Amniotic epithelial cell (primary cell): ENCODE measurements around the gene SLC9A2.

Experiments used
- DNase-seq: peaks from one replicate; pipeline ENCODE4 v3.0.0-alpha.2; 2010; ENCODE audit warnings: low read depth

The SLC9A2 gene

DNA sequence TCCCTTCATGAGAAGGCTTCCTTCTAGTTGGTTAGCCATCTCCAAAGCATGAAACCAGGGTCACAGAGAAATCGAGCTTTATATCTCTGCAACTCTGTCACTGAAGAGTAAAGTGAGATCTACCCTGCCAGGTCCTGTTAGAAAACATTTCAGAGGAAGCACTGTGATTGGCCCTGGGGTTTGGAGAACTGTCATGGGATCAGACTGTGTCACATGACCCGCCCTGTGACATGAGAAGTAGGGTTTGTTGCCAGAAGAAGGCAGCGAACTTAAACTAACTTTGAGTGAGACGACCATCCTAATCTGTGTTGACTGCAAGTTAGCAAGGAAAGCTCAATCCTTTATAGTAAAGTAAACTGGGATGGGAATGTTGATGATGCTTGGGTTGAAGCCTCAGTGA, 55.5 kb downstream of the SLC9A2 start:
- no peak for DNase-seq

DNA sequence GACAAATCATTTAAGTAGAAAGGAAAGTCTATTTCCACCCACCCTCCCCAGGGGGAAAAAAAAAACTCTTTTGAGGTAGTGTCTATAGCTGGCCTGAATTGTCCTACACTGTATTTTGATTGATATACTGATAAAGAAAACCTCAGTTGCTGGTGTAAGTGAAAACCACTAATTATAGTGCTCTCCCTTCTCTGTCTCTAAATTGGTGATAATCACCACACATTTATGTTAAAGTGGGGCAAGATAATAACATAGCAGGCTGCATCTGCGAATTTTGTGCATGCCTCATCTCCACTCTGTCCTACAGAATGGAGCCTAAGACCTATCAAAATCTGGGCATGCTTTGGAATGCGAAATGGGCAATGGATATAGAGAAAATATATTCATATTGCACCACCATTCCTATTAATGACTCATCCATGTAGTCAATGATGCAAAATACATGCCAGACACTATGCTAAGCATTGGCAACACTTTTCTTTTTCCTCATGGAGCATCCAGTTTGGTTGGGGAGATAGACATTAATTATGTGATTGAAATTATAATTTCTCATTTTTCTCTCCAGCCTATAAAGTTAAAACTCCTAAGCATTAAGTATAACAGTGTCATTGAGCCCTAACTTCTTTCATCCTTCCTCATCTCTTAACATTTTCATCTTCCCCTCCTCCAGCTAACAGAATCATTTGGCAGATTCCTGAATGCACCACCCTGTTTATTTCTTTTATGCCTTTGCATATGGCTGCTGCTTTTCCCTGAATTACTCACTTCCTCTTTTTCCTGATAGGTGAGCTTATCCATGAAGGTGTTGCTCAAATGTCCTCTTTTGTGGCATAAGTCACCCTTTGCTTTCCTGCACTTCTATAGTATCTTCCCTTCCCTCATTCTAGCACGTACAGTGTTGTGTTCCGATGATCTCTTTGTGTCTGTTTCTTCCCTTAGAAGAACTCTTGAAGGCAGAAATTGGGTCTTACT, 58.2 kb downstream of the SLC9A2 start:
- peak; percentile 5 for DNase-seq

DNA sequence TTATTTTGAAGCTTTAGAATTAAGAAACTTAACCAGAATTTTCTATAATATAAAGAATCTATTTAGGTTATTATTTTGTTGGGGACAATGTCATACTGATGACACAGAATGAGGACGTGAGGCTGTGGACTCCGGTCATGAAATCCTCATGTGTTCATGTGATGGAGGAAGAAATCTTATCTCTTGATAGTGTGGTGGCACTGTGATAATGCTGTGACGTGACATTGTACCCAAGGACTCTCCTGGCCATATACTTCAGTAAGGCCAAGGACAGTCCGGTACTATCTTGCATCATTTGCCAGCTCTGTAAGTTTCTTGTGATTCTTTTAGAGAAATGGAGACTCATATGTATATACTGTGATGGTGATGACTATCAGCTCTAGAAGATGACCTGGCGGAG, 59.1 kb downstream of the SLC9A2 start:
- no peak for DNase-seq

DNA sequence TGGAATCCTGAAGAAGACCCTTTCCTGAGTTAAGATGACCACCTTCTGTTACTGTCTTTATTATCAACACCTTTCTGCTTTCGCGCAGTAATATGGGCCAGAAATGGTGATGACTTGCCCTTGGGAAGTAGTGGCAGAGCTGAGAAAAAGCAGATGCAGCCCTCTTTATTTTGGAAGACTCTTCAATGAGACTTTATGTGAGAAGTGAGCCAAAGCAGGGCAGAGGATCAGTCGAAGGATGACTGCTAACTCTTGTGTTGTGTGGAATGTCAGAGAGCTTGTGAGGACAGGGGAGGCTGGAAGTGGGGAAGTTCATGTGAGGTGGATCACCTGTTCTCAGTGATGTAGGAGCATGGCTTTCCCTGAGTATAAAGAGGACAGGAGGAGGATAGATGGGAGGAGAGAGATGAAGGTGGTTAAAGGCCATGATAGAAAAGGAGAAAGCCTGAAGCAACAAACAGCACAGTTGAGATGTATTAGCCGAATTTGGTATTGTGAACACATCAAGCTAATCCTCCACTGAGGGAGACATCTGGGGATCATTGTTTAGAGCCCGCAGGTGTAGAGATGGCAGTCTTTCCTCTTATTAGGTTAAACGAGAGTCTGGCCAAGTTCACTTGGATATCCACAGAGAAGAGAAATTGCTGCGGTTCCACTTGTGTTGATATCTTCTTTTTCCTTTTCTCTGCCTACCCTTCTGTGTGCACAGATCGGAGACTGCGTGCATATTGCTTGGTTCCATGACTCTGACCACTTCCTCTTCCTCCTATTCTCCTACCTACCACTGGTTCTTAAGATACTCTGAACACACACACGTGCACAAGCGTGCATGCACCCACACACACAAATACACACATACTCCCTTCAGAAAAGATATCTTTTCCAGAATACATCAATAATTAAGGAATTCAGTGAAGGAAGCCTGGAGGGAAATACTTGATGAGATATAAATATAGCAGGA, 67.4 kb downstream of the SLC9A2 start:
- no peak for DNase-seq

DNA sequence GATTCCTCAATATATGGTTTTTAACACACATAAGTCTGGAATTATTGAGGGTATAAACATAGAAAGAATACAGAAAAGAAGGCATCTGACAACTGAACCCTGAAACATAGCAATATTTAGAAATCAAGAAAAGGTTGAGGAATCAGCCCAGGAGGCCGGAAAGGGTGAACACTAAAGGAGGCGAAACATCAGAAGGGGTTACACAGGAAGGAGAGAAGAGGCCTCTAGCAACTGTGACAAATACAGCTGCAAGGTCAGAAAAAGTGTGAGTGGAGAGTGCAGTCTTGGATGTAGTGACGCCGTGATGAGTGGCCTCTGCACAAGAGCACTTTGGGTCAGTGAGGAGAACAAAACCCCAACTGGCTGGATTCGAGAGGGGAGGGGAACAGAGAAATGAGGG, 70.7 kb downstream of the SLC9A2 start:
- DNase-seq = no peak

DNA sequence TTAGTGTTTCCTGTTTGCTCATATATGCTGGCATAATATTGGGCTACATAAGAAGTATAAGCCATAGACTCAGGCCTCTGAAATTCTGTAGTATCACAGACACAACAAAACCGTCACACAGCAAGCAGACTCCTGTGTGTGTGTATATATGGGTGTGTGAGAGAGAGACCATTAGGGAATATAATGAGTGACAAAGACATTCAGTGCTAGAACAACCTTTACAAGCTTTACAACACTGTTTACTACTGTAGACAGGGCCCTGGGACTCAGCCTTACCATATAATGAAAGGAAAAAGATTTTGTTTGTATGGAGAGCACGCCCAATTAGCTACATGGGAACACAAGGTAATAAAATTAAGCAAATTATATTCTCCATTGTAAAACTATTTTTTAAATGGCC, 77.1 kb downstream of the SLC9A2 start:
- no peak for DNase-seq

DNA sequence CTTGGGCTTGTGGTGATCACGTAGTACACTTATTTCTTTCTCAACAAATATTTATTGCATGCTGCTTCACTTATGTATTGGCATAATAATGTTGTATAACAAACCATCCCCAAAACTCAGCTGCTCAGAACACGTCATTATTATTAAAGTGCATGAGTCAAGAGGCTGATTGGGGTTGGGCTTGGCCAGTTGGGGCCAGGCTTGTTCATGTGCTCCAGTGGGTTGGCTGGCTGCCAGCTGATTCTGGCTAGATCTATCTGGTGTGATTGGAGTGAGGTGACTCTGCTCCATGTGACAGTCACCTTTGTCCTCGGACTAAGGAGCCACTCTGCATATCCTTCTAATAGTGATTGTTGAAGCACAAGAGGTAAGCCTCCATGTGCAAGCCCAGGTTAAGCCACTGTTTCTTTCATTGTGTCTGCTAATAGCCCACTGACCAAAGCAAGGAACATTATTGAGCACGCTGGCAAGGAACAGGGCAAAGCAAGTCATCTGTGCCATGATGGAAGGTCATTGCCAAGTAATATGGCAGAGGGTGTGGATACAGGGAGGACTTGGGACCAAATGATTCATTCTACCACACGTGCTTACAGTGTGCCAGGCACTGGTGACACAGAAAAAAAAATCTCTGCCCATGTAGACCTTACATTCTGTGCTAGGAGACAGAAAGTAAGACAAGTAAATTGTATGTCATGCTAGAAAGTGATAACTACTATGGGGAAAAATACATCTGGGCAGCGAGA, 79.2 kb downstream of the SLC9A2 start:
- no peak for DNase-seq

DNA sequence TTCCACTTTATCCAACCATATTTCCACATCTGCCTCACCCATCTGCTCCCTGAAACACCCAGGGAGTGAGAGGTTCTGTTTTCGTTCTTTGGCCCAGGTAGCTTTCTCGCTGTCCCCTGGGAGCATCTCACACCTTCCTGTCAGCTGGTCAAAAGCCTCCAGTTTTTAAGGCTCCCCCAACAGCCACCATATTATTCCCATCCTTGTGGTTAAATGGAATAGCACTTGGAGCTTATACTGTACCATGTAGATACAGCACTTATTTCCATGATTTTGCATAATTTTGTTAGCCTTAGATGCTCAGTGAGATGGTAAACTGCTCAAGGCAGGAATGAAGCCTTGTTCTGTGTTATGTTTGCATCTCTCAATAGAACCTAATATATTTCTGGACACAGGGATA, 84.0 kb downstream of the SLC9A2 start:
- DNase-seq = no peak

DNA sequence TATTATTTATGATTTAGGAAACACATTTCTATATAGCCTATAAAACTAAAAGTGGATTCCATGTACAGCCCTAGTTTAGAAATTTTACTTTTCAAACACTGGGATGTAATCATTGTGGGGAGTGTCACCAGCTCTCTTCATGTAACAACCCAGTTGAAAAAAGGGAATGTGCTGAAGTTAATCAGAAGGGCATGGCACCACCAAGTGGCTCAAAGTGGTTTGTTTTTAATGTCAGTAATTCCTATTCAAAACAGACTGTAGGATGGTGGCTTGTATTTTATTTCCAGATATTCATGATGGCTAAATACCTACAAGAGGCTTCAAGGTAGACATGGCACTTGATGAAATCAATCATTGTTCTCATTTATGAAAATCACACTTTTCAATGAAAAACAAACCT, 84.4 kb downstream of the SLC9A2 start:
- DNase-seq = peak; percentile 26

DNA sequence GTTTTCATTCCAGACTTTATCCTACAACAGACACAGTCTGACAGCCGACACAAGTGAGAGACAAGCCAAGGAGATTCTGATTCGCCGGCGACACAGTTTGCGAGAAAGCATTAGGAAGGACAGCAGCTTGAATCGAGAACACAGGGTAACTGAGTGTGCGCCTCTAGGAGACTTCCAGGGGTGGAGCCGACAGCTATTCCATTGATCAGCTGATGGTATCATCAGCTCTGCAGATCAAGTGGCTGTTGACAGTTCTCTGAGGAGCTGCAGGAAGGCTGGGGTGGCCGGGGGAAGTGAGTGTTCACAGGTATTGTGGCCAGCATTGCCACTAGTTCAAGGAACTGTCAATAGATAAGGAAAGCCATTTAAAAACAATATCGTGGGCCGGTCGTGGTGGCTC, 85.2 kb downstream of the SLC9A2 start:
- no peak for DNase-seq

DNA sequence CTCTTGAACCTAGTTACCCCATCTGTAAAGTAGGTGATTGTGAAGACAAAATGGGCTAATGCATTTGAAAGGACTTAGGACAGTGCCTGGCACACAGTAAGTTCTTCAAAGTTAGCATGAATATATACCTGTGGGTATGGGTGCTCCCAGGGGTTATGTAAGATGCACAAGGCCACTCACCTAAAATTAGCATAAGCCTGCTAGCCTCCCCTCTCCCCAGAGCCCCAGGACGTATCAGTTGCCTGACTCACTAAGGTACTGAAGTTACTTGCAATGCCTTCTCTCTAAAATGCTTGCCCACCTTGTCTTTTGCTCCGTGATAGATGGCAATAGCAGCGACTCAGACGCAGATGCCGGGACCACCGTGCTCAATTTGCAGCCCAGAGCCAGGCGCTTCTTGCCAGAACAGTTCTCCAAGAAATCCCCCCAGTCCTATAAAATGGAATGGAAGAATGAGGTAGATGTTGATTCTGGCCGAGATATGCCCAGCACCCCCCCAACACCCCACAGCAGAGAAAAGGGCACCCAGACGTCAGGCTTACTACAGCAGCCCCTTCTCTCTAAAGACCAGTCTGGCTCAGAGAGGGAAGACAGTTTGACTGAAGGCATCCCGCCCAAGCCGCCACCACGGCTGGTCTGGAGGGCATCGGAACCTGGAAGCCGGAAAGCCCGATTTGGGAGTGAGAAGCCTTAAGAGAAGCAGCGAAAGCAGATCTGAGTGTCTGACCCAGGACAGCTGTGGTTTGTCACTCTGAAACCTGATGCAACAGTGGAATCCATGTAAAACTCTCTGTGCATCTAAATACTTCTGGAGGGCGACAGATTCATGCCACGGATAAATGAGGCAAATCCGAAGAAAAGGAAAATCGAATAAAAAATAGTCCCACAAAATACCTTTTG, 88.7 kb downstream of the SLC9A2 start:
- no peak for DNase-seq

DNA sequence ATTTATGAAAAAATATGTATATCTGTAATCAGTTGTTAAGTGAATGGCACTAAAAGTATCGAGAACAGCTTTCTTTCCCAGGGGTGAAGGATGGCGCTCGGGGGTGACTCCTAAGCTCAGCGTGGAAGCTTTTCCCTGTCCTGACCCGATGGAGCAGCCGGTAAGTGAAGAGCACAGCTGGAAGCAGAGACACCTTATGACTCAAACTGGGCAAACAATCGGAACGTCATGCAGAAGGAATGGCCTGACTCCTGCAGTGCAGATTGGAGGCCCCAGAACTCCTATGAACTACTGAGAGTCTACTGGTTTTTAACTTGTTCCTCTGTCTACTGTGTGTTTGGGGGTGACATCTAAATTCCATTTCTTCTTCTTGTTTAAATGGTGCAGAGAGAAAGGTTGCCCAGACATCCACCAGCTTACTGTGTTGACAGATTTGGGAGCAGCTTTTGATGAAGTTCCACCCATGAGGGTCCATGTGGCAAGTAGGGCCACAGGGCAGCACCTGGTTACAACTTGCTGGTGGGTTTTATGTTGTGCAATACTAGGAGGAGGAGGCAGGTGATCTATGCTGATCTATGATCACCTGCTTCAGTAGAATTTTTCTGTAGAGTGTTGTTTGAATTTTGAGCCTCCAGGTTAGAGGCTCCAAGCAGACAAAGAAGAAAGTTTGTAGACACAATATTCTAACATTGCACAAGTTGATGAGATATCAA, 89.7 kb downstream of the SLC9A2 start:
- peak; percentile 37 for DNase-seq

DNA sequence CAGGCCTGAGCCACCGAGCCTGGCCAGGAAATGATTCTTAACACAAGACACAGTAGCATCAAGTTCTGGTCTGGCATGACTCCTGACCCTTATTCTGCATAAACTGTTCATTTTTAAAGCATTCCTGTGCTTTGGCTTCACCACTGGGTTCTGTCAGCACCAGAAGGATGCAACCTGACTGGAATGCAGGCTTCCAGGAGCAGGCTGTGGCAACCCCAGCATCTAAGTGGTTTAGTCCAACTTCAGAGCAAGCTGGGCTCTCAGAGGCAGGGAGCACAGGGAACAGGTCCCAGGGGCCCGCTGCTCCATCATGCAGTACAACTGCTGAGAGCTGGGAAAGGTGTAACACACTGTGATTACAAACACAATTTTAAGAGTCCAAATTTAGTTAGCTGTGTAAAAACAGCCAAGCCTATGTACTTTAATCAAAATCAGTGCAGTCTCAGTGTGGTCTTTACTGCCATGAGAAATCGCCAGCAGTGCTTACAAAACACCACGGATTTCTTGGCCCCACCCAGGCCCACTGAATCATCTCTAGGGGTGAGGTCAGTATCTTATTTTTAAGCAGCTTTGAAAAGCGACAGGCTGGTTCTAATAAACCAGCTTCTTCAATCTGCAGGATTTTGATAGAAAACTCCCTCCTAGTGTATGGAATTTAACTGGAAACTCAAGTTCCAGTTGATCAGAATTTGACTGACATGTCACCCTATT, 98.1 kb downstream of the SLC9A2 start:
- DNase-seq = peak; percentile 61

DNA sequence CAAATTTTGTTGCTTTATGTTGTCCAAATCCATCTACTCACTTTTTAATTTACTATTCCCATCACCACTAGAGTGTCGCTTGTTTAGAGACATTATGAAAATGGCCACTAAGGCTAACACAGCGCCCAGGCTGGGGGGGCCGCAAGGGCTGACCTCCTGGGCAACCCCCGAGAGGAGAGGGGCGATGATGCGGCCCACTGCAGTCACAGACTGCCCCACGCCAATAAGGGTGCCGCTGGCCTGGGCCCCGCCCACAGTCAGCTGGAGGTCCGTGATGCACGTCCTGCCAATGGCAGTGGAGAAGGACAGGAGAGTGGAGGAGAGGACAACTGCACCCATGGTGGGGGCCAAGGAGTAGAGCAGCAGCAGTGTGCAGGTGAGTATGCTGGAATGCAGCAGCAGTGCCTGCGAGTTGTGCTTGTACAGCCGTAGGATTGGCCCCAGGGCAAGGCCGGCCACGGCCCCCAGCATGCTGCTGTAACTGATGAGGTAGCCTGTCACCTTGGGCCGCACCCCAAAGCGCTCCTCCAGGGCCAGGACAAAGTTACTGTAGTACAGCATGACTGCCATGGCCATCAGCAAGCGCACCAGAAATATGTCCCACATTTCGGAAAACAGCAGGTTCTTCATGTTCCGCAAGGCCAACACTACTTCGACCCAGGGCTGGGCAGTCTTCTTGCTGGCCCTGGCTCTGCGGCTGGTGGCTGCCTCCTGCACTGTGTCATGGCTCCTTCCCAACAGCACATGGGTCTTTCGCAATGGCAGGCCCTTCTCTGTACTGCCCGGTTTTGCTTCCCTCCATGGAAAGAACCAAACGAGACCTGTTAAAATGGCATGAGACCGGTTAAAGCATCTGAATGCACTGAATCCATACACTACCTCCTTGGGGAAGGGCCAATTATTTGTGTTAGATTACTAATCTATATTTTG, 99.3 kb downstream of the SLC9A2 start:
- peak; percentile 7 for DNase-seq

DNA sequence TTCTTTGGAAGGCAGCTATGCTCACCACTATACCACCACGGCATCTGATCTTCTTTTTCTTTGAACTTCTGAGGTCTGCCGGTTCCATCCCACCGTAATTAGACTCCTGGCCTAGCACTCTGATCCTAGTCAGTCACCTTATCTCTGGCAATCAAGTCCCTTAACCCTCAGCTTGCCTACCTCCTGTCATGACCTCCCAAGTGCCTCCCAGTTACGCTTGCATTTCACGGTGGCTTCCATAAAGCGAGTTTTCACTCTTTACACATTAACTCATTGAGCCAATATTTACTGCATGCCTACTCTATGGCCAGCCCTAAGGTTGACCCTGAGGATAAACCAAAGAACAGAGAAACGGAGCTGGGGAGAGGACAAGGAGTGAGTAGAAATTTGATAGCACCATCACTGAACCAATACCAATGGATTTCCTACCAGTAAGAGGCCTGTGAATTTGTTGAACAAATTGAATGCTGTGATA, 104.7 kb downstream of the SLC9A2 start:
- no peak for DNase-seq

DNA sequence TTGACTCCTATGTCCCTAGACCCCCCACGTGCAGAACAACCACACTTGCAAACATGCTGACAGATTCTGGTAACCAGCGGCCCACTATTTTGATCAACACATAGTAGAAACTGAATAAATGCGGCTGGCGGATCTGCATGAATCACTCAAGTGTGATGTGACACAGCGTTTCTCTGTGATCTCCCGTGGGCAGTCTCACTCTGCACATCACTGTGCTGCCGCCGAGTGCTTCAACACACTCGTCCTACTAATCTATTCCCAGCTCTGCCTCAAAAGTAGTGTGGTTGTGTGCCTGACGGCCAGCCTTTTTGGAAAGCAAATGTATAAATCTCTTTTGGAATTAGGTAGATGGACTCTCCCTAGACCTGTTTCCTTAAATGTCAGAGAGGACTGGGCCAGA, 105.2 kb downstream of the SLC9A2 start:
- no peak for DNase-seq

DNA sequence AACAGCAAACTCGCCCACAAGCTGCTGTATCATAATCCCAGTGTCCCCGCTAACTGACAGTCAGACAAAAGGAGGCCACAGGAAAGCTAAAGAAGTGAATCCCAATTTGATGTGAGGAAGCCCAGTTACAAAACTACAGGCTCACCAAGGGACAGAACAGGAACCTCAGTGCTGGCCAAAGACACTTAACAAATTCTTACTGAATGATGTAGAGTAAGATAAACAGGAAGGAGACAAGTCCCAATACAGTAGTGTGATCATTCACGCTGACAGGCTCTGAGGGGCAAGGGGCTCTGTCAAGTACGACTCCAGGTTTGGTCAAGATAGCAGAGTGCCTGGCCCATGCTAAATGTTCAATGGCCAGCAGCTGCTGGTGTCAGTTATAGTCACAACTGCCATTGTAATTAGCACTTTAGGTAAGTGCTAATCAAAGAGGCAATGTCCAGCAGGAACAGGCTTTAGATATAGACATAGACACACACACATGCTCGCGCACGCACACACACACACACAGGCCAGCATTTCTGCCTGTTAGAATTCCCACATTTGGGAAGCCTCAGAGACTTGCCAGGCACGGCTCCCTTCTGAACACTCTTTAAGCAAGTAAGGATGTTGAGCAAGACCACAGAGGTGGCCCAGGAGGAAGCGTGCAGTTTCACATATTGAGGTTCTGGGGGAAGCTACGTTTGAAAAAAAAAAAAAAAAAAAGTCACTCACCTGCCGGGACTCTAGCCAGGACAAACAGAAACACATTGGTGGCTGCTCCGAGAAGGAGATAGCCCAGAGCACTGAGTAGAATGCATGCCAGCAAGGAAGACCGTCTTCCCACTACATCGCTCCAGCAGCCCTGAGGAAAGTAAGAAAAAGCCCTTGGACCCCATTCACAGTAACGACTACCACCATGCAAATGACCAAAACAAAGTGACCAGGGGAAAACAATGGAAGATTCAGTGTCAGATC, 107.1 kb downstream of the SLC9A2 start:
- DNase-seq = no peak
